GM12872 (cell line): ENCODE measurements around the gene AUTS2.

Experiments used
- CTCF ChIP-seq: IDR thresholded peaks from 3 replicates; pipeline ENCODE4 v1.5.1; 2011; ENCODE audit warnings: low read depth, mild to moderate bottlenecking, low read length, moderate library complexity; ENCODE audit not compliant: insufficient read depth

Gene AUTS2

GRCh38 chr7:69596056-69596455 lies 2.2 kb upstream of the AUTS2 start:
- TF ChIP-seq CTCF = no peak

- no peak for TF ChIP-seq CTCF
Observed at GRCh38 chr7:69596723-69597277, 1.5 kb upstream of the AUTS2 start.

GRCh38 chr7:69597278-69598076 lies 798 bp upstream of the AUTS2 start:
- no peak for TF ChIP-seq CTCF

- no peak for TF ChIP-seq CTCF
Observed at GRCh38 chr7:69598487-69599285, 411 bp downstream of the AUTS2 start.

- no peak for TF ChIP-seq CTCF
Observed at GRCh38 chr7:69599286-69599954, 1.1 kb downstream of the AUTS2 start.

GRCh38 chr7:69599955-69600709 lies 1.9 kb downstream of the AUTS2 start:
- no peak for TF ChIP-seq CTCF
